HG03139 (cell line): ENCODE measurements around the gene ATP10A.

Source experiments
- ATAC-seq: cut with Tn5 transposase; IDR thresholded peaks from one replicate; pipeline ENCODE4 v1.9.1; 2021; ENCODE audit not compliant: unreplicated experiment

Gene ATP10A

DNA sequence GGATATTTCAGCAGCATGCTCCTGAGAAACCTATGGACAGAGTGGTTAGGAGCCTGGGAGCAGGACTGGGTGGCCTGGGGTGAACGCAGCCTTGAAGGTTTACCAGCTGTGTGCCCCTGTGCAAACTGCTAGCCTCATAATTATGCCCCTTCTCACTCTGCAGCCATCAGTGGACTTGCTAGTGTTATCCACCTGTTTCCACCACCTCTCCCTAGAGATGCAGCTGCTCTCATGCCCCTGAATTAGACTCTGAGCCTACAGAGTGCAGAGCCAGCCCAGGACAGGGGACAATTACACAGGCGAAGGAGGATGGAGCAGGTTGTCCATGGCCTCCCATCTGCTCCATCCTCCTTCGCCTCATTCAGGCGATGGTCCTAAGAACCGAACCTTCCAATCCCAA lies 175.9 kb downstream of the ATP10A start:
- ATAC-seq, result no peak

DNA sequence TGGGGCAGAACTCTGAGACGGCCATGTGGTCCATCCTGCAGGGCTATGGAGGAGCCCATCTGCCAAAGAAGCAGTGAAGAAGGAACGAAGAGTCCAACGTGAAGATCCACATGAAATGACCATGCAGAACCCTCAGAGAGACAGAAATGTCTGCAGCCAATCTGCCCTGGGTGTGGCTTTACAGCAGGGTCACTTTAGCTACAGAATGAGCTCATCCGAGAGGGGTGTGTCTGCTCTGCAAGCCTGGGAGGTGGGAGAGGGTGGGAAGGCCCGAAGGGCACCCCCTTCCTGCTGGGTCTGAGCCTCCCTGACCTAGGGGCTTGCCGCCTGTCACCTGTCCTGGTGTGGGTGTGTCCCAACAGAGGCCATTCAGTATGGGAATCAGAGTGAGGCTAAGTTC lies 176.3 kb downstream of the ATP10A start:
- no peak for ATAC-seq

DNA sequence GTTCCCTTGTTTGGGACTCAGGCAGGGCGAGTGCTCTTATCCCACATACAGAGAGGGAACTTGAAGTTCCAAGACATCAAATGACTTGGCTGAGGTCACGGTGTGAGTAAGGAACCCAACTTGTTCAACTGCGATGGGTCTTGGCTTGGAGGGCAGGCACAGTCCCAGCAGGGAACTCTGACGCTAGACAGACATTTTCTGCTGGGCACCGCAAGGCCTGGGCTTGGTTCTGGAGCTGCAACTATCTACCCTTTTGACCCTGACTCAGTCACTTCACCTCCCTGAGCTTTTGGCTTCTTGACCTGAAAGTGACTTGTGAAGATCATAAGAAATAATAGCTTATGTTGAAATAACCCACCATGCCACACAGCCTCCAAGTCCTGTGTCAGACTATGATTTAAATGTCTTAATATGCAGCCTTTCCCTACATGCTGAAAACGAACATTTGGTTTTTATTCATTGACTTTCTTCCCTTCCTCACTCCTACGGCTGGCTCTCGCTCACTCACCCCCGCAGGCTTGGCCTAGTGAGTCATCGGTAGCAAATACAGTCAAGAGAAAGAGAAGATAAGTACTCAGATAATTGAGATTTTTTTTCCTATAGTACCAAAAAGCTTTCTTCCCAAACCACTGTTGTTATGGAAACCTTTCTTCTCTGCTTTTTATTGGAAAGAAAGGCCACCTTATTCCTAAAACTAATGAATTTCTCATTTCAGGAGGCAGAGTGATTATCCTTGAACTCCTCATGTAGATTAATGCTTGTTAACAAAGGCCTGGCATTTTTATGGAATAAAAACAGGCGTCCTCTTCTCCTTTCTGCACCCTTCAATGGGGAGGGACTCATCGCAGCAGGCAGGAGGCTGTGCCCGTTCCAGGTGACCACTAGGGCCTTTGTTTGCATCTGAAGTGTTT lies 178.4 kb downstream of the ATP10A start:
- no peak for ATAC-seq

DNA sequence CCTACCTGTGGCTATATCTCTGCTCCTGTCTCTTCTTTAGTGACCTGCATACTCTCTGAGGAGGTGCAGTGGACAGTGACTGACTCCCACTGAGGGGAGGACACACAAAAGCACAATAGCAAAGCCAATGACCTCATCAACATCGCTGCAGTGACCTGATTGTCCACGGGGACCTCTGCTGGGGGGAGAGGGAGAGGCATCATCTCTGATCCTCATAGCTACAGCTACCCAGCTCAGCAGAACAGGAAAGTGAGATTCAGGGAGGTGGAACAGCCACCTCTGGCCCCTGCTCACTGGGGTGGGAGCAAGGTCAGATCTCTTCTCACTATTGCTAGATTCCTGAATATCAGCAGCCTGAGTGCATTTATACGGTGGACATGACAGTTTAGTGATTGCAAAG lies 179.2 kb downstream of the ATP10A start:
- ATAC-seq, result no peak

DNA sequence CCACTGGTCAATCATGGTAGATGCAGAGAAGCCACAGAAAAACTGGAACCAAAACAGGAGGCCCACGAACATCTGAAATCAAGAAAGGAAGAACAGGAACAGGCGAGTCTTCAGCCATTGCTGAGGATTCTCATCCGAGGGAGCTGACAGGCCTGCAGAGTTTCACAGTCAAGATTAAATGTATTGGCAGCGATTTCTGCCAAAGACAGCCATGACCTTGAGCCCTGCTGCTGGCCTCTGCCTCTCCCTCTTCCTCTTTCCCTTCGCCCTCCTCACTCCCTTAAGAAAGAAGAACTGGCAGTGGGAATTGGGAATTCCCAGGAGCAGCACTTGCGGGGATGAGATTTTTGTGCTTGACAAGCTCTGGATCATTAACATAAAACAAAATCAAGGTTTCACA lies 179.7 kb downstream of the ATP10A start:
- no peak for ATAC-seq

DNA sequence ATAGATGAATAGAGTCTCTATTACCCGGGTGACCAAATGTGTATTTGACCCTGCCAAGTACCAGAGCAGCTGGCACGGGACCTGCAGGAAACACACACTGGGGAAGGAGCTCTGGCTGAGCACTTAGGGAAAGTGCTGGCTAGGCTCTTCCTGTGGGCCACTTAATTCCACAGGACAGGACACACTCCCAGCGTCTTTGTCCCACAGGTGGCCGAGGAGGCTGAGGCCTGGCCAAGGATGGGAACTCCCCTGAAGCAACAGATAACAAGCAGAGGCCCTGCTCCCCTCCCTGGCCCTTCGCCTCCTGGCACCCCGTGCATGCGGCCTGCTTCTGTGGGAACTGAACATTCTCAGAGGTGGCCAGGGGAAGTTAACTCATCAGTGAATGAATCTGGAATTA lies 180.8 kb downstream of the ATP10A start:
- ATAC-seq, result no peak

DNA sequence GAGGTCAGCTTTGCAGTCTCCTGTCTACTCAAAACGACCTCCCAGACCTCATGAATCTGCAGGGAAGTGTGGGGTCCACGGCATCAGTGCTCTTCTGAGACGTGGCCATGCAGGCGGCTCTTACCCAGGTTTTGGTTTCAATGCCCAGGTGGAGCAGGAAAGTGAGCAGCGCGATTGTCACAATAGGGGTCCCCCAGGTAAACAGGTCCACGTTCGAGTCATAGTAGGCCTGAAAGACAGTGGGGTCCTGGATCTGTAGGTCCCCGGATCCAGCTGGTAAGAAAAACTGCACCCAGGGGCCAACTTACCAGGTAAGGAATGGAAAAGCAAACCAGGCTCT lies 182.5 kb downstream of the ATP10A start:
- no peak for ATAC-seq

DNA sequence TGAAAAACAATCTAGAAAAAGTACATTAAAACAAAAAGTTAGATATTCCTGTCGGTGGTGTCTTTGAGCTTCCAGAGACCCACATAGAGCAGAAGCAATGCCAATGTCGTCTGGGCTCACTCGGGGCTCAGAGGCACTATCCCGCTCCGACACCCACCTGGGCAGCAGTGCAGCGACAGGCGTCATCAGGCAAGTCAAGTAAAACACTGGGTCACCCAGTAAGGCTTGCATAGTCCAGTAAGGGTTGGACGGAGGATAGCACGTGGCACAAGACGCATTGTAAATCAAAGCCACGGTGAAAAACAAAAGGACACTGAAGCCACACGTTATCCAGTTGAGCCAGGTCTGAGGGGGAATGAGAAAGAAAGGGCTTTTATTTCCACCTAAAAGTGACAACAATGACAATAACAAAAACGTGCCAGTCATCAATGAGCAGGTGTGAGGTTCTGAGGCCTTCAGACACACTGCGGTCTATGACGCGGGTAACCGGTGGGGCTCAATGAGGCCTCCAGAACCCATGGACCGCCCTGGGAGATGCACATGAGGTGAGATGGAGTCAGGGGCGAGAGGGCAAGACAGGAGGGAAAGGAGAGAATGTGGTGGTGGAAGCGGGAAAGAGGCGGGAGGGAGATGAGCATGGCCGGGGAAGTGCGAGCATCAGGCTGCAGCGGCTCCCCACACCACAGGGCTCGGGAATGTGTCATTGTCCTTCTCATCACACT lies 183.0 kb downstream of the ATP10A start:
- no peak for ATAC-seq

DNA sequence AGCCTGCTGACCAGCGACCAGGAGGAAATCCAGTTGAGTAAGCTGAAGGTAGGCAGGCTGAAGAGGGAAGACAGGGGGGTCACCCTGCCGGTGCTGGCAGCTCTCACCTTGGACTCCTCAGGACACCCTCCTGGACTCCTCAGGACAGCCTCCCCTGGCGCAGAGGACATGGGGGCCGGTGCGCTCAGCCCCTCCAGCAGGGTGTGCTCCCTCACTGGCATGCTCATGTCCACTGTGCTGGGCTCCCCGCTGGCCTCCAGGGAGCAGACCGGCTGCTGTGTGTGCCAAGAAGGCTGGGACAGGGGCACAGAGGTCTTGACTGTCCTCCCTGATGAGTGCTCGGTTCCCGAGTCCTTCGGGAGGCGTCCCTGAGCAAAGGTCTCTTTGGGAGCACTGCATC lies 183.6 kb downstream of the ATP10A start:
- ATAC-seq, result no peak

DNA sequence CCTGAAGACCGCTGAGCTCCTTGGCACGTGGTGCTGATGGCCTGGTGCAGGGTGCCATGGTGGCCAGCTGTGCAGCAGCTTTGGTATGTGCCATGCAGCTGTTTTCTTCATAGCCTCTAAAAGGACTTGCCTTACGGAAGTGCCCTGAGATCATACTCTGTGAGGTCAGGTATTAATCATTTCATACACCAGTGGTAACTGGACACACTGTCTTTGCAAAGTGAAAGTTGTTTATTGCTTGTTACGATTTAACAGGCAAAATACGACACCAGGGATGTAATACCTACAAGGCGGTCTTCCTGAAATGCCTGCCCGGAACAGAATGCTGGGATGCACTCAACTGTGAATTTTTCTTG lies 184.6 kb downstream of the ATP10A start:
- ATAC-seq, result no peak

DNA sequence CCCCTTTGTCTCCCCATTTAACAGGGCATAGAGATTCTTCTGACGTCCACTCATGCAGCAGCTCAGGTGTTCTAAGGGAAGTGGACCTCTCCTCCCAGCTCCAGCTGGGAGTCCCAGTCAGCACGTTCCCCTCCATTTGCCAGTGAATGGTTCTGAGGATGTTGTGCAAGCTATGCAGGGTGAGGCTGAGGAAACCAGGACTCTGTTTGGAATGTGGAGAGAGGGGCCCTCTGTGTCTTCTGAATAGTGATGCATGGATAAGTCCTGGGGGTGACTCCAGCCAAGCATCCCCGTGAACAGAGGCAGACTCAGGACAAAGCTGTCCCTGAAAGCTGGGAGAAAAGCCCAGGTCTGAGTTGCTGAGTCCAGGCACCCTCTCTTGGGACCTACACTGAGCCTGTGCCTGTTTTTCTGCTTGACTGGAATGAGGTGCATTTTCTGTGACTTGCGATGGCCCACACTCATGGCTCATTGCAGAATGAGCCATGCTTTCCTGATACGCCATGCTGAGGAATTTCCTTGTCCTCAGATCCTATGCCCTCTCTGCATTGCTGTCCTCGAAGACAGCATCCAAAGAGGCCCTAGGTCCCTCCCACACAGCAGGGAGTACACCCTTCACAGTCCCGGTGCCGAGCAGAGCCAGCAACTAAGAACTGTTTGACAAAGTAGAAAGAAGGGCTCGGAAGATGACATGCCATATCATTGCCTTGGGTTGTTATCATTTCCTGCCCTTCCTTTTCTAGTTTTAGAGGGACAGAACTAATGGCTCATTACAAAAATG lies 185.2 kb downstream of the ATP10A start:
- no peak for ATAC-seq

DNA sequence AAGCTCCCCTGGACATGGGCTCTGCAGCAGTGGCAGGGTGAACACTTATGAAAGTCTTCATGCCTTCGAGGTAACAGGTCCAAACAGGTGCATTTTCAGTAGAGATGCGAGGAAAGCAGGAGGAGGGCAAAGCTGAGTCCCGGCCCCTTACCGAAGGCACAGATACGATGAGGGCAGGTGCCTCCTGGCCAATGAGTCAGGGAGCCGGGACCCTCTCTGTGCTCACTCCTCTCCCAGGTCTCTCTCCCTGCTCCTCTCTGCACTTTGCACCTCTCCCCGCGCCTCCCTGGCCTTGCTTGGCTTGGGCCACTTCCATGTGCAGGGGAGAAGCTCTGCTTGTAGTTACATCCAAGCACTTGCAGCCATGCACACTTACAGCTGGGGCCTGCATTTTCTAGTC lies 187.1 kb downstream of the ATP10A start:
- no peak for ATAC-seq

DNA sequence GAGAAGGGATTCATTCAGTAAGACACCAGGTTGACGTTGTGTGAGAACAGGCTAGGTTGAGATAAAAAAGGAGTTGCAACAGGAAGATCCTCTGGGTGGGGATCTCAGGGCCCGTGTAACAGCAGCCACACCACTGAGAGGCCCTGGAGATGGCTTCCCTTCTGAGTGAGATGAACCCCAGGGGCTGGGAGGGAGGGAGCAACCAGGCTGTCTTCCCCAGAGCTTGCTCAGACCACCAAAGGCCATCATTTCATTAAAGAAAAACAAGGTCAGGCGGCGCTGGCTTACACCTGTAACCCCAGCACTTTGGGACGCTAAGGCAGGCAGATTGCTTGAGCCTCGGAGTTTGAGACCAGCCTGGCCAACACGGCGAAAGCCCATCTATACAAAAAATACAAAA lies 187.7 kb downstream of the ATP10A start:
- ATAC-seq, result no peak

DNA sequence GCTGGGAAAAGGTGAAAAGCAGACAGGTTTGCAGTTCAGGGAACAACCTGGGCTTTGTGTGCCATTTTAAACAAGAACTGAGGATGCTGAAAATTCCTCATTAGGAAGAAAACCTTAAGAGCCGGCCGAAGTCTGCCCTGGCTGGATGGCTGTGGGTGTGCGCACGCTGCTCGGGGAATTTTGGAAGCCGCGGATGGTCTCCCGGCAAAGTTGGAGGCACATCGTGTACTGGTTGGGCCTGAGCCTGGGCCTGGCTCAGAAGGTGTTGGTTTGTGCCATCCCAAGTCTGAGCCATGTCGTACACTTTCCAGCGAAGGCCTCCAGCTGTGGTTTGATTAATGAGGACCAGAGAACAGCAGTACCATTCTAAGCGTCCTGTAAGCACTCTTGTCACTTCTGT lies 188.2 kb downstream of the ATP10A start:
- no peak for ATAC-seq

DNA sequence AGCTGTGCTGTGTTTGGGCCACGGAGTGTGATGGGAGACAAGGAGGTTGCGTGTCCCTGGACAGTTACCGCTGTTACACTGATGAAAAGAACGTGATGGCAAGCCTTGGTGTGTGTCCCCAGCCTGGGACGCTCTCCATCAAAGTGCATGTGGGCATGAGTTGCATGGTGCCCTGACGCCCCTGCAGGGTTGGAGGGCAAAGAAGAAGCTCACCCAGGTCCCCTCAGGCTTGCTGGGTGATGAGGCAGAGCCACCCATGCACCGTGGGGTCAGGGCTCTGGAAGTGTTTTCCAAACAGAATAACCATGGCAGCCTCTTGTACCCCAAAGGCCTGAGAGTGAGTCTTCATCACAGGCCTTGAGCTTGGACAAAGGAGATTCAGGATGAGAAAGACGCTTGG lies 189.2 kb downstream of the ATP10A start:
- no peak for ATAC-seq

DNA sequence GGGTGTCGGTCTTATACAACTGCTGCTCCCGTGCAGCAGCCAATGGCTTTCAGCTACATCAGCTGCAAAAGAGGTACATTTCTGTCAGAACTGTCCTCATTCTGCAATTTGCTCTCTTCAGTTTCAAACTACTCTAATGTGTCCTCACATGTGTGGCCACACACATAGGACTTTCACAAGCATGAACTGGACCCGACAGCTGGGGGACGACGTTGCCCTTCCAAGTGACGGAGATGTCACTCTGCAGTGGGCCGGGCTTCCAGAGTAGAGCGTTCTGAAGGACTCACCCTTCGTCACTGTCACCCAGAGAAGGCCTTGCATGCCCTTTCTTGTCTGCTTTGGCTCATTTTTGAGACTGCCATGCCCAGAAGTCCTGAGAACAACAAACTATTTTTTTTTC lies 189.8 kb downstream of the ATP10A start:
- ATAC-seq, result no peak

DNA sequence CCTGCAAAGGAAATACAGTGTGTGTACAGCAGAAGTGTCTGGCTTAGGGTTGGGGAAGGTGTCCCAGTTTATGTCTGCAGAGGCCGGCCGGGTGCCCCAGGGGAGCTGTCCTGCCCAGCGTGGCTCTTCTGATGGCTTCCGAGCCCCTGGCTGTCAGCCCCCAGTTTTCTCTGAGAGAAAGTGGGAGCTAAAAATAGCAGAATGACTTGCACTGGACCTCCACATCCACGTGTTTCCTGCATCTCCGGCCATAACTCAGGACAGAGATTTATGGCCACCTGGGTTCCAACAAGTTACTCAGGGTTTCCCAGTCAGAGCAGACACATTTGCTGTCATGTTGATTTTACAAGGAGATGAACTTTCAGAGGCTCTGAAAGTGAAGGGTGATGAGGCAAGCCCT lies 192.0 kb downstream of the ATP10A start:
- no peak for ATAC-seq

DNA sequence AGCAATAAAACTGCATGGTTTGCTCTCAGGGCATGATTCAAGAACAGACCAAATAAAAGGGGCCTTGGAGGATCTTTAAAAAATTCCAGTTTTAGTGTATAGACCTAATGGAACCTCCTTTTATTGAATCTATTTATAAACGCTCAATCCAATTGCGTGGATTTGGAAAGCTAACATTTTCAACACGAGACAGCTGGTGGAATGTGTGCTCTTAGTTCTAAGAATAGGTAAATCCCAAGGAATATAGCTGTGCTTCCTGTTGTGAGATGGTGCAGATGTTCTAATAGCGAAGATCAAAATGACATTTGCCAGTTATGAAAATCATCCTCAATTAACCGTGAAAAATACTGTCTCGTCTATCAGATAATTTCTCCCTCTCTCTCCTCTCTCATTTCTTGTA lies 192.5 kb downstream of the ATP10A start:
- no peak for ATAC-seq

DNA sequence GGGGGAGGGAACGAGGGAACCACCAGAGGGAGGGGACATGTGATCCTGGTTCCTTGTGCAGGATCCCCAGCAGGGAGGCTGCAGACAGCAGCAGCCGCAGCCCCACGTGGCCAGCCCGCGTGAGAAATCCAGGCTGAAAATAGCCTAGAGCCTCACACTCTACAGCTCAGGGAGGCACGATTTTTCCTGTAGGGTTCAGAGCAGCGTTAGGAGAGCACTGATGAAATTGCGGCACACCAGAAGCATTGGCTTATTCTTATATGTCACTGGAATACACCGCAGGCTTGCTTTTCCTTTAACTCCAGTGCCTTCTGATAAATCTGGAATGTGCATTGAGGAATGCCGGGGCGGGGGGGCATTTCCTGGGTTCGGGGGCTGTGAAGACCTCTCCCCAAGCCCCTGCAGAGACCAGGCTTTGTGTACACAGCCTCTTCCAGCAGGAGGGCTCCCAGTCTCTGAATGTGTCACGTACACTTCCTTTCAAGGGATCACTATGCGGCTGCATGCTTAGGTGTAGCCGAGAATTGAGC lies 193.0 kb downstream of the ATP10A start:
- ATAC-seq, result no peak

DNA sequence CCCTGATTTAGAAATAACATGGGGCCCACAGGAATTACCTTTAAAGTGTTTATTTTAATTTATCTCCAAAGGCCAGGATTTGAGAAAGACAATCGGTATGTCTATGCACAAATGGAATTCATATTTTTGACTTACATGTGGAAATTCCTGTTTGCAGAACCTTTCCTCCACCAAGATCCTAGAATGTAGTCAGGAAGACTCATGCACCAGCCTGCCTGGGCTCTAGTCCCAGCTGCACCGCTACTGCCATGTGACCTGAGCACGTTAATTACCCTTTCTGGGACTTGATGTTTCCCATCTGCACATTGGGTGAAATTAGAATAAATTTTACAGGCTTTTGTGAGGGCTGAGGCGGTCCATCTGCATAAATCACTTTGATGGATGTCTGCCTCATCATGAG lies 194.2 kb downstream of the ATP10A start:
- no peak for ATAC-seq

DNA sequence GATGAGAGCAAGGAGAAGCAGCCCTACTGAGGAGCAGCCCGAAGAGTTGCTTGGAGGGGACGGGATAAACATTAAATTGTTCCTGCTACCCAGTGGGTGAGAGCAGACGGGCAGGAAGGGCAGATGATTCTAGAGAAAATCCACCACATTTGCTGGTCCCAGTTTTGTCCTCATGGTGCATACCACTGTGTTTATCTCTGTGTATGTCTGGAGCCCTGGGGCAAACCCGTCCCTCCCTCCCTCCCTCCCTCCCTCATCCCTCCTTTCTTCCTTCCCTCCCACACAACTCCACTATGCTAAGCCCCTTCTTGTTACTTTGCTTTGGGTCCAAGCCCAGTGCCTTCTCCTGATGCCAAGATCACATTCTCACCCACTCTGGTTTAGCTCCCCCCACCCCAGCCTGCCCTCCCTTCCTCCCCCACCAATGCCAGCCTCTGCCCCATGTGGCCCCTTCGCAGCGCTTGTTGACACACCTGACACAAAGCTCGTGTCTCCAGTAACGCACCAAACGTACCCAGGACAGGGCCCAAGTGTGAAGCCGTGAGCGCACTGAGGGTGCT lies 194.8 kb downstream of the ATP10A start:
- no peak for ATAC-seq
